Liver (tissue), 3 donors: ENCODE data around the gene SEC14L5.

ENCODE experiments used
- ATF3 ChIP-seq: IDR thresholded peaks from 2 replicates; pipeline ENCODE4 v1.6.1; 2016; ENCODE audit warnings: antibody characterized with exemption
- JUND ChIP-seq, 2 donors: IDR thresholded peaks; 2 replicates each; pipeline ENCODE4 v1.6.1; 2016; ENCODE audit warnings: antibody characterized with exemption in 2 of 2
- MAX ChIP-seq: IDR thresholded peaks from 2 replicates; pipeline ENCODE4 v1.6.1; 2016; ENCODE audit warnings: antibody characterized with exemption
- RAD21 ChIP-seq, 2 donors: IDR thresholded peaks; 2 replicates each; pipeline ENCODE4 v1.6.1; 2016; ENCODE audit warnings: antibody characterized with exemption in 2 of 2, mild to moderate bottlenecking in 2 of 2
- REST ChIP-seq: IDR thresholded peaks from 2 replicates; pipeline ENCODE4 v1.6.1; 2016; ENCODE audit warnings: antibody characterized with exemption, mild to moderate bottlenecking
- TAF1 ChIP-seq: conservative IDR thresholded peaks from 2 replicates; pipeline ENCODE4 v1.6.1; 2016; ENCODE audit warnings: antibody characterized with exemption, mild to moderate bottlenecking
- YY1 ChIP-seq: IDR thresholded peaks from 2 replicates; pipeline ENCODE4 v1.6.1; 2016; ENCODE audit warnings: antibody characterized with exemption, mild to moderate bottlenecking
- TF ChIP-seq, protein P1 (sequence below): fragments of 150-350 bp; IDR thresholded peaks from 2 replicates; pipeline ENCODE4 v1.5.1; 2017; ENCODE audit warnings: improper control_type of control experiment, low read depth, low read length; ENCODE audit not compliant: missing input control
- TF ChIP-seq, protein P2 (sequence below): IDR thresholded peaks from 2 replicates; pipeline ENCODE4 v1.6.1; 2016; ENCODE audit warnings: antibody characterized with exemption
- donor health status: healthy.
- donor health status: healthy.

GRCh38 chr16:5016967-5017677 lies 59.0 kb downstream of the SEC14L5 start:
- no peak for TF ChIP-seq ATF3
- TF ChIP-seq, protein P1, sequence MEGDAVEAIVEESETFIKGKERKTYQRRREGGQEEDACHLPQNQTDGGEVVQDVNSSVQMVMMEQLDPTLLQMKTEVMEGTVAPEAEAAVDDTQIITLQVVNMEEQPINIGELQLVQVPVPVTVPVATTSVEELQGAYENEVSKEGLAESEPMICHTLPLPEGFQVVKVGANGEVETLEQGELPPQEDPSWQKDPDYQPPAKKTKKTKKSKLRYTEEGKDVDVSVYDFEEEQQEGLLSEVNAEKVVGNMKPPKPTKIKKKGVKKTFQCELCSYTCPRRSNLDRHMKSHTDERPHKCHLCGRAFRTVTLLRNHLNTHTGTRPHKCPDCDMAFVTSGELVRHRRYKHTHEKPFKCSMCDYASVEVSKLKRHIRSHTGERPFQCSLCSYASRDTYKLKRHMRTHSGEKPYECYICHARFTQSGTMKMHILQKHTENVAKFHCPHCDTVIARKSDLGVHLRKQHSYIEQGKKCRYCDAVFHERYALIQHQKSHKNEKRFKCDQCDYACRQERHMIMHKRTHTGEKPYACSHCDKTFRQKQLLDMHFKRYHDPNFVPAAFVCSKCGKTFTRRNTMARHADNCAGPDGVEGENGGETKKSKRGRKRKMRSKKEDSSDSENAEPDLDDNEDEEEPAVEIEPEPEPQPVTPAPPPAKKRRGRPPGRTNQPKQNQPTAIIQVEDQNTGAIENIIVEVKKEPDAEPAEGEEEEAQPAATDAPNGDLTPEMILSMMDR = no peak
- TF ChIP-seq MAX = no peak
- TF ChIP-seq, protein P2, sequence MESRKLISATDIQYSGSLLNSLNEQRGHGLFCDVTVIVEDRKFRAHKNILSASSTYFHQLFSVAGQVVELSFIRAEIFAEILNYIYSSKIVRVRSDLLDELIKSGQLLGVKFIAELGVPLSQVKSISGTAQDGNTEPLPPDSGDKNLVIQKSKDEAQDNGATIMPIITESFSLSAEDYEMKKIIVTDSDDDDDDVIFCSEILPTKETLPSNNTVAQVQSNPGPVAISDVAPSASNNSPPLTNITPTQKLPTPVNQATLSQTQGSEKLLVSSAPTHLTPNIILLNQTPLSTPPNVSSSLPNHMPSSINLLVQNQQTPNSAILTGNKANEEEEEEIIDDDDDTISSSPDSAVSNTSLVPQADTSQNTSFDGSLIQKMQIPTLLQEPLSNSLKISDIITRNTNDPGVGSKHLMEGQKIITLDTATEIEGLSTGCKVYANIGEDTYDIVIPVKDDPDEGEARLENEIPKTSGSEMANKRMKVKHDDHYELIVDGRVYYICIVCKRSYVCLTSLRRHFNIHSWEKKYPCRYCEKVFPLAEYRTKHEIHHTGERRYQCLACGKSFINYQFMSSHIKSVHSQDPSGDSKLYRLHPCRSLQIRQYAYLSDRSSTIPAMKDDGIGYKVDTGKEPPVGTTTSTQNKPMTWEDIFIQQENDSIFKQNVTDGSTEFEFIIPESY = no peak
- TF ChIP-seq YY1 = no peak
- no peak for TF ChIP-seq JUND (IDR thresholded peaks at IDR 0.05)
- TF ChIP-seq REST = no peak
- no peak for TF ChIP-seq RAD21 (IDR thresholded peaks at IDR 0.05)
- no peak for TF ChIP-seq TAF1
